GM19238 (cell line): ENCODE data around the gene PLPPR5.

Experiments used
- DNase-seq: peaks from one replicate; pipeline ENCODE4 v3.0.0; 2011; ENCODE audit warnings: low spot score; ENCODE audit not compliant: insufficient read length

PLPPR5 gene

DNA sequence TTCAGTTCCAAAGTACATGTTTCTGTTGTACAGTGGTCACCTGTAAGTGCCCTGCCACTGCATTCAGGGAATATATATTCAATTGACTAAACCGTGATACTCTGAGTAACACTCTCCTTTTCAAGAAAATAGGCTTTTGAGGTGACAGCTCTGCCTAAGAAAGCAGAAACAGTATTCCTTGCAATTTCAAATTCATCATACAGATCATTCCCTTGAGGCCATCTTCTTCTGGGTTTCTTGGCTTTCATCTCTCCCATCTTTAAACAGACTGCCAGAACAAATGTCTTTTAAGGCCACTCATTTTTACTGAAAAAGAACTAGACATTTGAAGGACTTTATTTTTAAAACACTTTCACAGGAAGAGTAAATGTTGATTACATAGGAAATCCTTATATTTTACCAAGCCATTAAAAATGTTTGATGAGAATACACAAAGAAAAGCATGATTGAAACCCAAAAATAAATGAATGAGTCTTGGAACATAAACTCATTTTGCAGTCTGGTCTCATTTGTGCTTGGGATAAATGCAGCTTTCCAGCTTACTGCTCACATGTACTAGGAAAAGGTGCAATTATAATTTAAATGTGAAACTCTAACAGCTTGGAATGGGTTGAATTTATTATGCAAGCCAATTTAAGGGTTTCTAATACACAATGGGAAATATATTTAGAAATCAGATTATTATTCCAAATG is 34.7 kb downstream of the PLPPR5 start:
- no peak for DNase-seq

DNA sequence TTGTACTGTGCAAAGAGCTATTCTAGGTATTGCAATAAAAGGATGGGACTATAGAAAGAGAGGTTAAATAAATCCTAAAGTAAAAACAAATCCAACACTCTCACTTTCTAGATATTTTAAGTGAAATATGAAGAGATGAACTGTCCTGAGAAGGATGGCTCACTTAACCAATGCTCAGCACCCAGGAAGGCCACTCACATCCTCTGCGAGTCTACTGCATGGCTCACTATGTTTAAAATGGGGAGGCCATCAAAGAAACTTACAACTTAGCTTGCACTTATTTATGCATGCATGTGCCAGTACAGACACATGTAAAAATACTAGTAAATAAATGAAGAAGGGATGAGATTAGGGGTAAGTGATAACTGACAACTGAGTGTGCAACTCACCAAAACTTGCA is 37.5 kb downstream of the PLPPR5 start:
- no peak for DNase-seq

DNA sequence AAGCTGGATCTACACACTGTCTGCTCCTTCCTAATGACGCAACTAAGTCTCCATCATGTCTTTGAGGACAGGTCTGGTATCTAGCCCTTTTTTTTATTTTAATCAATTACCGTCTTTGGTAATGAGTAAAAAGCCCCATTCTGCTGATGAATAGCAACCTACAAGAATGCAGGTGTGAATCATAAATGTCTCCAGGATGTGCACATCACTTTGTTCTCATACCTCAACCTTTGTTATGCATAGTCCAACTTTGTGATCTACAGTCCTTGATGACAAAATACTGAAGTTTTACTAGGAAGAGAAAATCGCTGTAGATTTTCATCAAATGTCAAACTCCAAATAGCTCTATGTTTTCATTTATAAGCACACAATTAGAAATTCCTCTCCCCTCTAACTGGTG is 39.3 kb downstream of the PLPPR5 start:
- no peak for DNase-seq

DNA sequence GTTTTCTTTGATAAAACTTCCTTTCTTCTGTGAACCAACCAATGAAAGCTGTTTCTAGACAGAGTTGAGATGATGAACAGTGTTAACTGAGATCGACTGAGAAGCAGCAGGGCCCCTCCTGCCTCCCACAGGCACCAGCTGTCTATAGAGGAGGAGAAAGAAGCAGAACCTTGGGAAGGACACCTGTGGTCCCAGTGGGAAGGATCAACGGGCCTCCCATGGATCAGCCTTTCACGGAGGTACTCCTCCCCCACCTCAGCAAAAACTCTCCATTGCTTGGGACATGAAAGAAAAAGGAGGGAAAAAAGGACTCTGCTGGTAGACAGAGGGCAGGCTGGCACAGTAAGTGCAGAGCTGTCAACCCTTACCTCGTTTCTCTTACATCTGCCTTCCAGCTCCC is 40.5 kb downstream of the PLPPR5 start:
- no peak for DNase-seq

DNA sequence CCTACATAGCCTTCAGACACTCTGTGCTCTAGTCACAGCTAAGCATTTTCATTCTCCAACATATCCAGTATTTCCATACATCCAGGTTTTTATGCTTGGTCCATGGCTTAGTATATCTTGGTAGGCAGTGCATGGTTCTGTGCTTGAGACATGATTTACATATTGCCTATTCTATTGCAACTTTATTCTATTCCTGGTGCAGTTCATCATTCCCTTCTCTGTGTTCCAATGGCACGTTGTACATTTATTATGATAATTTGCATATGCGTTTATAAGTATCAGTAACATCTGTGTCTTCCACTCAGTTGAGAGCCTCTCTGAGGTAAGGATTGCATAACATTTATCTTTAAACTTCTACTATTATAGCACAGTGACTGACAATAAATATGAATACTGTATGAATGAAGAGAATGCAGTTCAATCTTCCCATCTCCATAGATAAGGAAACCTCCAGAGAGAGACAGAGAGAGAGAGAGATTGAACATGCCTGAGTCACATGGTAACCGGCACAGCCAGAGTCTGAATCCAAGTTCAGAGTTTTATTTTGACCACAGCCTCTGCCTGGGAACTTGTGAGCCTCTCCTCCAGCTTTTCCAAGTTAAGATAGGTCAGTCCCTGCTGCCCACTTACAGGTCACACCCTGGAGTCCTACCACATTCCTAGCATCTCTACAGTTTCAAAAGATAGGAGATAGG is 41.5 kb downstream of the PLPPR5 start:
- DNase-seq = no peak

DNA sequence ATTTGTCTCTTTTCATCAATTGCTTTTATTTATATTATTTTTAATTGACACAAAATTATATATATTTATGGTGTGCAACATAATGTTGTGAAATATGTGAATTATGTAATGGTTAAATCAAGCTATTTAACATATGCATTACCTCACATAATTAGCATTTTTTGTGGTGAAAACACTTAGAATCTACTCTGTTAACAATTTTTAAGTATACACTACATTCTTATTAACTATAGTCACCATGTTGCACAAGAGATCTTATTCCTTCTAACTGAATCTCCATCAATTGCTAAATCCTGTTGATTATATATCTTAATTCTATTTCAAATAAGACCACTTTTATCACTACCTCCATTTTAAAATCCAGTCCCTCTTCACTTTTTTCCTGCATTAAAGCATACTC is 42.5 kb downstream of the PLPPR5 start:
- DNase-seq = no peak

DNA sequence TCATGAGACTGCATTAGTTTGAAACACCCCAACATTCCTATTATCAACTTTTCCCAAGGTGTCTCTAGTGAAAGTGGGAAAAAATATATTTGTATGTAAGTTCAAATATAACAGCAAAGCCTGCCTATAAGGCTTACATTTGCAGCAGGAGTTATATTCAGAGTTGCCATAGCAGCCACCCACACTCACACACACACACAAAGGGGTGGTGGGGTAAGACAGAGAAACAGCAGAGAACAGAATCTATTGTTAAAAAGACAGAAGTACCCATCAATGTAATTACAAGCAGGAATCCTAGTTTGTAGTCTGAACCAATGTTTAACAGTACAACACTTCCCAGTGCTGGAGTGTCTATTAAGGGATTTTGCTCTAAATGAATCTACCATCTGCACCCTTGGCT is 55.0 kb downstream of the PLPPR5 start:
- DNase-seq = no peak

DNA sequence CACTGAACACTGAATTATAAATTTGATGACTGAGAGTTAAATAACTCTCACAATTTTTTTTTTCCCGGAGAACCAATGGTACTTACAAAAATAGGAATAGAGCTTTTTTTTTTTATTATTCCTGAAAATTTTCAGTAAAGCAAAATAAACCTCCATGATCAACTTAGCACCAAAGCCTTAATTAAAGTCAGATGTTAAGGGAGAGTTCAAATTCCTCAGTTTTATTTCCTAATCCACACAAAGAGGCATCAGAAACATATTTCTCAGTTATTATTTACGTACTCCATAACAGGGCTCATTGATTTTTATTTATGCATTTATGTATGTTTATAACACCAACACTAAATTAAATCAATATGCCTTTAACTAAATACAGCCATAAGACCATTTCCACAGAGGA is 55.5 kb downstream of the PLPPR5 start:
- DNase-seq = no peak

DNA sequence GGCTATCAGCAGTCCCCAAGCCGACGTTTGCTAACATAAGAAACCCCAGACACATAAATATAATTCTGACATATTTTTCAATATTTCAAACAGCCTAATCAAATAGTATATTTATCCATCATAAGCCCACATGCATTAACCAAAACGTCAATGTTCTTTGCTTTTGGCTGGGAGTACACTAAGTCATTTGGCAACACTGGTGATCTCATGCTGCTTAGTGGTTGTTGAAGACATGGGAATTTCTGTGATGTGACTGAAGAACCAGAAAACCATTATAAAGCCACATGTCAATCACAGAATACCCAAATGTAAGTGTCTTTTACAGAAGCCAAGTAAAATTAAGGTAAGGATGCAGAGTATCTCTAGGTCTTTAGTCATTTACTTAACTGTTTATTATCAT is 57.6 kb downstream of the PLPPR5 start:
- DNase-seq = no peak

DNA sequence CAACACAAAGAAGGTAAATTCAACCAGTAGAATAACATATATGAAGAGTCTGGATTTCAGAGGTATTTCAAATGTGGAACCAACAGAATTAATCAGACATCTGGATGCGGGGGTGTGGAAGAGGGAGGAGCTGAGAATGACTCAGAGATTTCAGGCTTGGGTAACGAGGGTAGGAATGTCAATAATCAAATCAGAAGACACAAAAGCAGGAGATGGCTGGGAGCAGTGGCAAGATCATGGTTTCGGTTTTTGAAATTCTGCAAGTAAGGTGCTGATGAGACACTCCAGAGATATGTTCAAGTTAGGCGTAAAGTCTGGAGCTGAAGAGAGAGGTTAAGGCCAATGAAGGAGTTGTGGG is 64.0 kb downstream of the PLPPR5 start:
- DNase-seq = no peak

DNA sequence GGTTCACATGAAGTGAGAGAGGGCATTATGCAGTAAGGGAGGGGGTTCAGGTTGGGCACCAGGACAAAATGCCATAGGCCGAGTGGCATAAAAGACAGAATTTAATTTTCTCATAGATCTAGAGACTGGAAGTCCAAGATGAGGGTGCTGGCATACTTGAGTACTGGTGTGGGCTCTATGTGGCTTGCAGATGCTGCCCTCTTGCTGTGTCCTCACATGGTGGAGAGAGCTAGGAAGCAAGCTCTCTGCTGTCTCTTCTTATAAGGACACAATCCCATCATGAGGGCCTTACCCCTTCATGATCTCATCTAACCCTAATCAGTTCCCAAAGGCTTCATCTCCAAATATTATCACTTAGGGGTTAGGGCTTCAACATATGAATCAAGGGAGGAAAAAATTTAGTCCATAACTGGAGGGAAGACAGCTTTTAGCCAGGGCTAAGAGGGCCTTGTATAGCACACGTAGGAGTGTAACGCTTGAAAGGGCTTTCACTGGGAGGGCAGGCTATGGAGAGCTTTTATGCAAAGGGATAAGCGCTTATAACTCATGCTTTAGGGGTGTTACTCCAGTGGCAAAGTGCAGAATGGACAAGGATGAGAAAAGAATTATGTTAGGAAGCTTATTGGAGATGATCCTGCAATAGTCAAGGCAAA is 64.5 kb downstream of the PLPPR5 start:
- DNase-seq = no peak

DNA sequence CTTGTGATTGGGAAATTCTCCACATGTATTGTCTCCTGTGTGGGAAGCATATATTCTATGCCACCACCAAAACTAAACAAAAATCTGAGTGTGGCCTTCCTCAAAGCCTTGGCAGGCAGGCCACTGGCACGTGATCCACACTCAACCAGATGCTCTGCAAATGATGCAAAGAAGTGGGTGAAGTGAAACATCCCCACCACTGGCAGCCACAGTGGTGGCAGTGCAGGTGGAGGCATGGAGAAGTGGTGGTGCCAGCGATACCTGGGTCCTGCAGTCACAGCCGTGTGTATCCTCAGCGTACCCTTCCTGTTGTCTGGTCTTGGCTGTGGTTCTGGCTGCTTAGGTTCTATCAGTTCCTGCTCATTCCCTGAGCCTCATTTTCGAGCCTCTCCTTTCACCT is 65.2 kb downstream of the PLPPR5 start:
- no peak for DNase-seq

DNA sequence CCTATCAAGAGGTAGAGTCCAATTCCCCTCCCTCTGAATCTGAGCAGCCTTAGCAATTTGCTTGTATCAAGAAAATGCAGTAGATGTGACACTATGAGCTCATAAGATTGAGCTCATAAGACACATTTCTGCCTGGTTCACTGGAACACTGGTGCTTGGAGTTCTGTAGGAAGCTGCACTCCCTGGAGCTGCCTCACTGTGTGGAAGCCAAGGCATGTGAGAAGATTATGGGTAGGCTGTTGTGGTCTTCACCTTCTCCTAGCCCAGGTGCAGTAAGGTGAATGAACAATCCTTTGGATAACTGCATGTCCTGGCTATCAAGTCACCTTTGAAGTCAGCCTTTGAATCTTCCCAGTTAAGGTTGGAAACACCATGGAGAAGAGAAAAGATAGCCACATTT is 67.3 kb downstream of the PLPPR5 start:
- DNase-seq = no peak

DNA sequence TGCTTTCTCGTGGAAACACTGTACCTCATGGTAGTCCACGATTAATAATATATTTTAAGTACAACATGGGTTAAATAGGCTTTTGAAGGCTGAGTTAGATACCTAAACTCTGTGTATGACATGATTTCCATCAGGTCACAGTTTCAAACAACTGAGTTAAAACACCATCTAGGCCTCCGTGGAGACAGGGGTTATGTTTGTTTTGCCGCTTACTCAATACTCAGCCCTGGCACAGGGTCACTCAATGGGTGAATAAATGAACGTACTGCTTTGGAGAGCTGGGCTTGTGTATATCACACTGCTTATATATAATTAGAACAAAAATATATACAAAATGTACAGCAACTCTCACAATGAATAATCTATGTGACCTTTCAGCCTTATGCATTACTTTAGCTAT is 72.5 kb downstream of the PLPPR5 start:
- DNase-seq = no peak

DNA sequence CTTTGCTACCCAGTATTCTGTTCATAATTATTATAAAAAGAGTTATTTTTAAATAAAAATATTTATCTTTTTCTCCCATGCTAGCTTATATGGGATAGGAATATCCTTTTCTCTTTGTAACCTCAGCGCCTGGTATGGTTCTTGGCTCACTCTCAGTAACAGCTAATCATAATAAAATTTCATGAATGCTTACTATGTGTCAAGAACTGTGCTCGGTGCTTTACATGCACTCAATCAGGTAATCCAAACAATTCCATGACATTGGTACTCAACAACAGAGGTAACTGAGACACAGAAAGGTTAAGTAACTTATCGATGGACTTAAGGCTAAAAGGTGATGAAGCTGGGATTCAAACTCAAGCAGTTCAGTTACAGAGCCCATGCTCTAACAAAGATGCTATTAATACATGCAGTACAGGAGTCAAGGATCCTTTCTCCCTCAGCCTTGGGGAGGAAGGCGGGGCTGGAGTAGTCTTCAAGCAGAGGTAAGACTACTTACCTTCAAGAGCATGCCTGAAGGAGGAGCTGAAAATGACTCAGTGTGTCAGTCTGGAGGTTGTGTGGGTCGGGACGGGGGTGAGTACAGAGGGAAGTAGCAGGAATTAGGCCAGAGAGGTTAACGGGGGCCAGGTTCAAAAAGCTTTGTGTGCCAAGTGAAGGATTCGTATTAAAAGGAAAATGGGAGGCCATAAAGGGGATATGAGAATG is 73.4 kb downstream of the PLPPR5 start:
- no peak for DNase-seq

DNA sequence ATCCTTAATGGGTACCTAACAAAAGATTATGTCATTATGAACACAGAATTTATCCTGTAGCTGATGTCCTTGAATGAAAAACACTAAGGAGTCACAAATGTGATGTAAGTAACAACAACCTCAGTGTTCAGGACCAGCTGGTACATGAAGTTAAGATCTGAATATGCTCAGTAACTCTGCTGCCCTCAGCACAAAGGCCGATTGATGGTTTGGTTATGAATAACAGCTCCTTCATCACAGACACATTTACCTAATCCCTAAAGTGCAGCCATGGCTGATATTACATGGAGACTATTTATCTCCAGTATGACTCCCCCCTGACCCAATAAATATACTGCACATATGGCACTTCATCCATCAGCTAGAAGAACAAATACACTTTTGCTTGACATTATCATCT is 75.2 kb downstream of the PLPPR5 start:
- DNase-seq = no peak

DNA sequence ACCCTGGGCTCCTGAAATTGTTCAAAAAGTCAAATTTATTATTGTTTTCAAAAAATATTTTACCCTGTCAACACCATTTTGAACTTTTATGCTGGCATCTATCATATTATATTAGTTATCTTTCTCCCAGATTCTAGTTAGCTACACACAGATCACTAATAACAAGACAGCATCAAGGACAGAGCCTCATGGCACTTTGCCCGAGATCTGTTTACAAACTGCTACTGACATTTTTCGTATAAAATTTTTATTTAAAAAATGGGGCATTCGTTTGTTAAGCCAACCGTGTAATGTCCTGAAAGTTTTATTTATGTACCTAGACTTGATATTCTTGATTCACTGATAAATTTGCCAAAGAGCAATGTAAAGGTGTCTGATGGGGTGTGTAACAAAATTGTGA is 78.1 kb downstream of the PLPPR5 start:
- DNase-seq = no peak

DNA sequence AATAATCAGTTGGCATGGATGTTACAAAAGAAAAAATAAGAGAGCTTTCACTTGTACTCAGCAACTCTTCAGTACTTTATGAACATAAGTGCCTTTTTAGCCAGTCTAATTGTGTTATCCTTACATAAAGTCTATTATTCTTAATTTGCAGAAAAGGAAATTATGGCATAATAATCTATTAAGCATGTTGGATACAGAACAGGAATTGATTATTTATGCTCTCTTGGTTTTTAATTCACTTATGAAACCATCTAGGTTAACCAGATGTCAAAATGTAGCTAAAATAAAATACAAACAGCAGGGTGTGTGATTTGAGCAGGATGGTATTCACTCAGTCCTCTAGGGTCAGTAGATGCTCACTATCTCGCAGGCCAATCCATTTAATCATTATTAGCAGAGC is 79.7 kb downstream of the PLPPR5 start:
- DNase-seq = no peak

DNA sequence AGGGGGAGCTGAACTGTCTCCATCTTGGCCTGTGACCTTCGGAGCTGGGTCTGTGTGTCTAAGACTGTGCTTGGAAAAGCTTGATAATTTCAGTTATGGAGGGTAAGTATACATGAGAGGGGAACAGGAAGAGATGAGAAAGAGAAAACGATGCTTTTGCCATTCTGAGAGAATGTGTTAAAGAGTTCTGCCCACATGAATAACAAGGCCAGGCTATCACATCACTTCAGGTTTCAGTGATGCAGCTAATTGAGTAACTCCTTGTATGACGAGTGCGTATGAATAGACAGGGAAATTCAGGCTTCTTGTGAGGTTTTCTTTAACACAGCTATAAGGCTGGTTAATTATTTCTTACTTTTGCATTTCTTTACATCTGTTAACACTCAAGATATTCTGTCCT is 81.0 kb downstream of the PLPPR5 start:
- DNase-seq = no peak

DNA sequence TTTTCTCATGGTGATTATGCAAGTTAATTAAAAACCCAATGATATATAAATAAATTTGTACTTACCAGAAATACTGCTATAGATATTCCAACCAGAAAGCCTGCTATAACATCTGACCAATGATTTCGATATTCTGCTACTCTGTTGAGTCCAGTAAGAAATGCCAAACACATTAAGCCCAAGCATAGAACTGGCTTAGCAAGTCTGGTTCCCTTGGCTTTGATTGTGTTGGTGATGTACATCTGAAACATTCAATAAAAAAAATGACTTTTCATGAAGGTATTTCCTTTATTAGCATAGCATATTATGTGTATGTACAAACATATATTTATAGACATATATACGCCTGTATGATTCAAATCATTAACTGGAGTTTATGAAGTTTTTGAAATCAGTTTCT is 82.8 kb downstream of the PLPPR5 start:
- DNase-seq = no peak

DNA sequence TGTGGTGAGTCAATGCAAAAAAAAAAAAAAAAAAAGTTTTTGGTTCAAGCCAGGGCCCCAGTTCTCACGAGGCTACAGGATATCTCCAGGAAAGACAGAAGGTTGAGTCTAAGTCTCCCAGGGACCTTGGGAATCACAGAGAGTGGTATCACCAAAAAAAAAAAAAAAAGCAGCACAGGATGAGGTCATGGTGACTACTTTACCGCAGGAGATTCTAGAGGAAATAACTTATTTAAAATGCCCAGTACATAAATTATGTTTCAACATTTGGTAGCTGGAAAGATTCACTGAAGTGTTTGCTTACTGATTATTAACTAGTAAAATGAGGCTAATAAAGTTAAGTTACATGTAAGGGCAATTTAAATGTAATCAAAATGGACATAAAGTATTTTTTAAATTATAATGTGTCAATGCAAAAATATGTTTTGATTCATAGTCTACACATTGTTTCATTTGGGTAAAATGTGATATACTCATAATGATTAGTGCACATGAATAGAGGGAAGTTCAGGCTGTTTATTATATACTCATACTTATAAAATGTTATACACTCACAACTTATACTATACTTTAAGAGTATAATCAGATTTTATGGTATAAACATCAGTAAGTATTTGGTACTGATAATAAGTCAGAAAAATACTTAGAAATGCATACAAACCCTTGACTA is 84.1 kb downstream of the PLPPR5 start:
- DNase-seq = no peak

DNA sequence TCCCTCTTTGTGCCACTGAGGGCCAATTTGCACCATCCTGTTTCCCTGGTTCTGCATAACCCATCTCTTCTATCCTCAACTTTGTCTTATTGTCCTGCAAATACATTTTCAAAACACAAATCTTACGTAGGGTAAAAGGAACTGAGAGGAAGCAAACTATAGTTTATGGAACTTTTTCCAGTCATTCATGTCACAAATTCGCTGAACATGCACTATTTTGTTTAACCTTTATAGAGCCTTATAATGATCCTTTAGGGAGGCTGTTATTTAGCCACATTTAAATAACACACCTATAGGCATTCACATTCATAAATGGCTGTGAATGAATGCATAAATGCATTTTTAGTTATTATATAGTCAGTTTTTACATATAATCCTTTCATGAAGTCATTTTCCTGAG is 85.0 kb downstream of the PLPPR5 start:
- DNase-seq = no peak
